HCT116 (cell line): ENCODE data around the gene SCN8A. TPM values are rescaled to one million over a fixed set of nuclear protein-coding genes. Genes with fewer than 3 reads are reported as not detected.

Experiments
- ATAC-seq: fragments of 200-7000 bp; cut with Tn5 transposase; 2 replicates; pipeline ENCODE4 v1.9.1; 2020; ENCODE audit warnings: mild to moderate bottlenecking, moderate library complexity
- BruUV-seq: library from RNA; stranded (reverse); fragments of 400-500 nt; replicated peaks from 2 replicates; lab custom pipeline; 2021; lab: Mats Ljungman, UMichigan
- CTCF ChIA-PET: fragments of 300-600 bp; sonication (Branson Sonifier 250); formaldehyde crosslinking; loops from one replicate; lab custom pipeline; 2021; ENCODE audit warnings: antibody characterized with exemption; lab: Charles Lee
- POLR2A ChIA-PET: fragments of 300-600, 350-600 bp; sonication (Branson Sonifier 250); formaldehyde crosslinking; loops from one replicate; lab custom pipeline; 2021; ENCODE audit warnings: antibody characterized with exemption; lab: Charles Lee
- RAD21 ChIA-PET, 2 experiments: fragments of 300-600 bp; sonication (Branson Sonifier 250); formaldehyde crosslinking; loops; one replicate each; lab custom pipeline; 2023; ENCODE audit warnings: low total read pairs in 2 of 2; ENCODE audit not compliant: uncharacterized antibody in 2 of 2, unreplicated experiment in 2 of 2, low non-redundant PET in 1 of 2; lab: Charles Lee
- DNase-seq: peaks from one replicate; pipeline ENCODE4 v3.0.0-alpha.2; 2010; ENCODE audit warnings: low read depth, low spot score
- H2AFZ ChIP-seq: fragments of 200-600 bp; shearing (Covaris generic), sonication (generic); 2 replicates; pipeline ENCODE4 v1.6.1; 2017; ENCODE audit warnings: low read depth, mixed run types, mixed read lengths, antibody characterized with exemption, low read length; ENCODE audit not compliant: poor library complexity, severe bottlenecking
- H3K27ac ChIP-seq: 2 replicates; pipeline ENCODE4 v1.5.1; 2012; ENCODE audit warnings: low read depth, low read length
- H3K27me3 ChIP-seq: fragments of 200-600 bp; sonication (generic); 2 replicates; pipeline ENCODE4 v1.6.1; 2016; ENCODE audit warnings: mixed run types, low read length, mixed read lengths; ENCODE audit not compliant: insufficient read depth
- H3K36me3 ChIP-seq, 2 experiments: fragments of 200-500 bp in 1 of 2; fragments of 200-600 bp in 1 of 2; sonication (Bioruptor generic) in 1 of 2; sonication (generic) in 1 of 2; 2 replicates each; pipeline versions ENCODE4 v1.5.1 to v1.6.1; 2014 to 2016; ENCODE audit warnings: low read length in 2 of 2, inconsistent platforms in 1 of 2, mixed read lengths in 1 of 2, mixed run types in 1 of 2; ENCODE audit not compliant: insufficient read depth in 2 of 2, control insufficient read depth in 1 of 2
- H3K4me1 ChIP-seq, 2 experiments: fragments of 200-600 bp in 1 of 2; sonication (generic) in 1 of 2; 2 replicates each; pipeline versions ENCODE4 v1.5.1 to v1.6.1; 2012 to 2017; ENCODE audit warnings: low read length in 2 of 2, inconsistent platforms in 1 of 2, mild to moderate bottlenecking in 1 of 2, mixed read lengths in 1 of 2, mixed run types in 1 of 2, moderate library complexity in 1 of 2; ENCODE audit not compliant: insufficient read depth in 2 of 2, control insufficient read depth in 1 of 2
- H3K4me2 ChIP-seq: fragments of 200-600 bp; sonication (generic); 2 replicates; pipeline ENCODE4 v1.6.1; 2017; ENCODE audit warnings: mixed run types, low read length, mixed read lengths
- H3K4me3 ChIP-seq, 2 experiments: fragments of 200-600 bp in 1 of 2; sonication (generic) in 1 of 2; replicated peaks in 1 of 2; 2 replicates each; pipeline ENCODE4 v1.5.1; 2011 to 2016; ENCODE audit warnings: low read length in 2 of 2, control low read depth in 1 of 2, low read depth in 1 of 2, mild to moderate bottlenecking in 1 of 2, mixed read lengths in 1 of 2, mixed run types in 1 of 2
- H3K79me2 ChIP-seq: fragments of 200-600 bp; sonication (generic); 2 replicates; pipeline ENCODE4 v1.6.1; 2017; ENCODE audit warnings: mild to moderate bottlenecking, mixed run types, low read length, moderate library complexity, mixed read lengths; ENCODE audit not compliant: insufficient read depth
- H3K9ac ChIP-seq: fragments of 200-600 bp; sonication (generic); 2 replicates; pipeline ENCODE4 v1.6.1; 2016; ENCODE audit warnings: low read length, mixed read lengths
- H3K9me2 ChIP-seq: fragments of 200-600 bp; sonication (generic), shearing (Covaris generic); 2 replicates; pipeline ENCODE4 v1.6.1; 2017; ENCODE audit warnings: mixed run types, mild to moderate bottlenecking, moderate library complexity; ENCODE audit not compliant: insufficient read depth
- H3K9me3 ChIP-seq, 2 experiments: fragments of 200-500 bp in 1 of 2; fragments of 200-600 bp in 1 of 2; sonication (Bioruptor generic) in 1 of 2; sonication (generic) in 1 of 2; 2 replicates each; pipeline ENCODE4 v1.6.1; 2014 to 2017; ENCODE audit warnings: low read length in 2 of 2, mixed read lengths in 2 of 2, inconsistent platforms in 1 of 2, low read depth in 1 of 2, mild to moderate bottlenecking in 1 of 2, mixed run types in 1 of 2, moderate library complexity in 1 of 2; ENCODE audit not compliant: control insufficient read depth in 1 of 2, insufficient read depth in 1 of 2
- H4K20me1 ChIP-seq: fragments of 200-600 bp; sonication (generic), shearing (Covaris generic); 2 replicates; pipeline ENCODE4 v1.6.1; 2017; ENCODE audit warnings: mixed run types, mild to moderate bottlenecking, moderate library complexity; ENCODE audit not compliant: insufficient read depth
- EGR1 ChIP-seq: IDR thresholded peaks from 2 replicates; pipeline ENCODE4 v1.6.1; 2012; ENCODE audit warnings: low read depth
- EZH2 ChIP-seq: fragments of 200-600 bp; sonication (generic); IDR thresholded peaks from 2 replicates; pipeline ENCODE4 v1.6.1; 2017; ENCODE audit warnings: antibody characterized with exemption, mixed run types
- FOSL1 ChIP-seq: IDR thresholded peaks from 2 replicates; pipeline ENCODE4 v1.6.1; 2012; ENCODE audit warnings: low read depth
- JUND ChIP-seq: IDR thresholded peaks from 2 replicates; pipeline ENCODE4 v1.6.1; 2012
- RAD21 ChIP-seq: IDR thresholded peaks from 2 replicates; pipeline ENCODE4 v1.6.1; 2012; ENCODE audit warnings: low read depth, mild to moderate bottlenecking
- intact Hi-C: fragments of 100-400 bp; cut with micrococcal nuclease; formaldehyde crosslinking; loops from 2 replicates; pipeline ENCODE4 v1.10.0; 2022
- total RNA-seq: library from RNA; stranded (reverse); gene quantifications from one replicate; pipeline ENCODE4 v1.2.1, GENCODE V29; 2021; ENCODE audit not compliant: unreplicated experiment

The SCN8A gene
- total RNA-seq, 1 experiment from 2014 or later, result 7.1 TPM

DNA sequence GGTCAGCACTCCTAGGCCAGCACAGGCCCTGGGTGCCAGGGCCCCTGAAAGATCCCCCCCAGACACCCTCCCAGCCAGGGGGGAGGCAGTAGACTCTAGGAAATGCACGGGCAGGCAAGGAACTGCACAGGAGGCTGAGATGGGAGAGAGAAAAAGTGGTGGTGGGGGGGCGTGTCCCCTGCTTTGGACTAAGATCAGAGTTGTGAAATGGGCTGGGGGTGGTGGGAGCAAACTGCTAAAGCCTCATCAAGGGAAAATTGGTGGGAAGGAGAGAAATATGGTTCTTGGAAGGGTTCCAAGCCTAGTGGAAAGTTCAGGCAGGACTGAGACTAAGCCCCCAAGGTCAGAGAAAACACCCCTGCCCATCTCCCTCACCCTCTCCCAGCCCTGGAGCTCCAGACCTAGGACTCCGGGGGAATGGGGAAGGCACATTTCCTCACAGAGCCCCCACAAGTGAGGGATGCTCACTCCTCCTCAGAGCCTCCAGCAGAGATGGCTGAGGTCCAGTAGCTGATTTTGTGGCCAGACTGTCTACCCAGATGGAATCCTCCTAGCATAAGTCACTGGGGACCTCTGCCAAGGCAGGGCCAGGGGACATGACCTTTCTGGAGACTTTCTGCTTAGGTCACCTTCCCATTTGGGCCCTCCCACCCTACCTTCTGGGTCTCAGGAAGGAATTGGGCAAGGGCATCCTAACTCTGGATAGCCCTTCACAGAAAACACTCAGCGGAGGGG lies 227.7 kb downstream of the SCN8A start:
- BruUV-seq, result no TSS peak
- Histone ChIP-seq H3K9ac (no peak overlapping the region), H3K4me2 (no peak overlapping the region), H3K27me3 (no peaks in the 10 kb centered on the region), H2AFZ (no peak overlapping the region), H3K9me3 (no peaks in the 10 kb centered on the region), H4K20me1 (no peaks in the 10 kb centered on the region), H3K9me2 (no peaks in the 10 kb centered on the region), H3K27ac (no peak overlapping the region)
- POLR2A ChIA-PET, result no interaction called here
- RAD21 ChIA-PET, result no interaction called here
- no peak for TF ChIP-seq FOSL1
- no peak for TF ChIP-seq JUND
- no peak for TF ChIP-seq EZH2
- TF ChIP-seq, all 23 proteins: peak for 0
- H3K79me2 ChIP-seq, result no peaks in the 10 kb centered on the region
- peaks cover 2 to 20% of the 10 kb centered on the region in 2 experiments; a peak in 2 of 4 replicates for H3K4me1 ChIP-seq
- DNase-seq (no peak), ATAC-seq (no peak)
- H3K36me3 ChIP-seq, result no peaks in the 10 kb centered on the region
- intact Hi-C loops, result no loop called here
- CTCF ChIA-PET, result interaction anchor here (1.6 to 1.7 kb wide), 2 partner anchors 61 to 398 kb away, joined by 3 to 8 read pairs; no protein-coding TSS in a partner anchor
- no peak overlapping the region for H3K4me3 ChIP-seq

DNA sequence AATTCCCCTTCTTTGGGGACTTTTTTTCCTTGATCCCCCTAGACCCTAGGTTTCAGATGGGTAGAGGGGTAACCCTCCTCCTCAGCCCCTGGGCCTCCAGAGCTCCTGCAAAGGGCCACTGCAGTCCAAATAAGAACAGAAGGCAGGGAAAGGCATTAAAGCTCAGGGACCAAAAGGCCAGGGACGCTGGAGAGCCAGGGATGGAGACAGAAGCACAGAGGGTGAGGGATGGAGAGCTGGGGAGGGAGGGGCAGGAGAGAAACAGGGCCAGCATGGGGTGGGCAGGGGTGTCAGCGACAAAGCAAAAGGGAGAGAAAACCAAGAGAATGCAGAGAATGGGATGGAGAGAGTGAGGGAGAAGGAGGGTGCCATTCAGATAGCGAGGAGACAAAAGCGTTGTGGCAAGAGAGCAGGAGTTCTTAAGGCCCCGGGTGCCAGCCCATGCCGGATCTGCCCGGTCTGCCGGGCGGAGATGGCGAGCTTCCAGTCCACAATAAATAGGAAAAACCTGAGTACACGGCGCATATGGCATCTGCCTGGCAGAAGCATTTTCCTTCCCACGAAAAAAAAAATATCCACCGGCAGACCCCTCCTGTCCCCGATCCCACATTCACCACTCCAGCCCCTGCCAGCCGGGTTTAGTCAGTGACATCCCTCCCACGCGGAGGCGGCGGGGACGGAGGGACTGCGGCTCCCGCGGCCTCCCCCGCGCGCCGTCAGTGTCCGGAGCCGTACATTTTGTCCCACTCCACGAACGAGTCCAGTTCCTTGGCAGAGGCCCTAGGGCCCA lies 228.9 kb downstream of the SCN8A start:
- peak overlapping the region; percentile 77 for H3K9ac ChIP-seq
- H4K20me1 ChIP-seq, result no peaks in the 10 kb centered on the region
- H2AFZ ChIP-seq, result no peak overlapping the region
- no peaks in the 10 kb centered on the region for H3K79me2 ChIP-seq
- no peaks in the 10 kb centered on the region for H3K9me2 ChIP-seq
- TSS peak; percentile 66 for BruUV-seq
- H3K27me3 ChIP-seq, result no peaks in the 10 kb centered on the region
- TF ChIP-seq RAD21 (no peak), EGR1 (peak; percentile 69)
- TF ChIP-seq, all 23 proteins: peak for 1
- ChIA-PET RAD21 (interaction anchor here in 1 of 2 experiments (1.4 kb wide), 1 partner anchor 55 kb away, joined by 4 read pairs; no protein-coding TSS in a partner anchor), POLR2A (no interaction called here), CTCF (interaction anchor here (1.6 to 1.7 kb wide), 2 partner anchors 59 to 399 kb away, joined by 3 to 8 read pairs; no protein-coding TSS in a partner anchor)
- ATAC-seq (no peak), DNase-seq (no peak)
- no peaks in the 10 kb centered on the region for H3K9me3 ChIP-seq
- H3K27ac ChIP-seq, result peak overlapping the region; percentile 85
- H3K4me1 ChIP-seq, result peaks cover 2 to 18% of the 10 kb centered on the region in 2 experiments; a peak in 2 of 4 replicates
- intact Hi-C loops, result no loop called here
- peak overlapping the region; percentile 79 for H3K4me2 ChIP-seq
- H3K36me3 ChIP-seq, result no peaks in the 10 kb centered on the region
- peak overlapping the region; percentile 42 to 65 for H3K4me3 ChIP-seq
